ENCODE measurements around the gene ST8SIA2.

ST8SIA2 gene, protein sequence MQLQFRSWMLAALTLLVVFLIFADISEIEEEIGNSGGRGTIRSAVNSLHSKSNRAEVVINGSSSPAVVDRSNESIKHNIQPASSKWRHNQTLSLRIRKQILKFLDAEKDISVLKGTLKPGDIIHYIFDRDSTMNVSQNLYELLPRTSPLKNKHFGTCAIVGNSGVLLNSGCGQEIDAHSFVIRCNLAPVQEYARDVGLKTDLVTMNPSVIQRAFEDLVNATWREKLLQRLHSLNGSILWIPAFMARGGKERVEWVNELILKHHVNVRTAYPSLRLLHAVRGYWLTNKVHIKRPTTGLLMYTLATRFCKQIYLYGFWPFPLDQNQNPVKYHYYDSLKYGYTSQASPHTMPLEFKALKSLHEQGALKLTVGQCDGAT

DNA sequence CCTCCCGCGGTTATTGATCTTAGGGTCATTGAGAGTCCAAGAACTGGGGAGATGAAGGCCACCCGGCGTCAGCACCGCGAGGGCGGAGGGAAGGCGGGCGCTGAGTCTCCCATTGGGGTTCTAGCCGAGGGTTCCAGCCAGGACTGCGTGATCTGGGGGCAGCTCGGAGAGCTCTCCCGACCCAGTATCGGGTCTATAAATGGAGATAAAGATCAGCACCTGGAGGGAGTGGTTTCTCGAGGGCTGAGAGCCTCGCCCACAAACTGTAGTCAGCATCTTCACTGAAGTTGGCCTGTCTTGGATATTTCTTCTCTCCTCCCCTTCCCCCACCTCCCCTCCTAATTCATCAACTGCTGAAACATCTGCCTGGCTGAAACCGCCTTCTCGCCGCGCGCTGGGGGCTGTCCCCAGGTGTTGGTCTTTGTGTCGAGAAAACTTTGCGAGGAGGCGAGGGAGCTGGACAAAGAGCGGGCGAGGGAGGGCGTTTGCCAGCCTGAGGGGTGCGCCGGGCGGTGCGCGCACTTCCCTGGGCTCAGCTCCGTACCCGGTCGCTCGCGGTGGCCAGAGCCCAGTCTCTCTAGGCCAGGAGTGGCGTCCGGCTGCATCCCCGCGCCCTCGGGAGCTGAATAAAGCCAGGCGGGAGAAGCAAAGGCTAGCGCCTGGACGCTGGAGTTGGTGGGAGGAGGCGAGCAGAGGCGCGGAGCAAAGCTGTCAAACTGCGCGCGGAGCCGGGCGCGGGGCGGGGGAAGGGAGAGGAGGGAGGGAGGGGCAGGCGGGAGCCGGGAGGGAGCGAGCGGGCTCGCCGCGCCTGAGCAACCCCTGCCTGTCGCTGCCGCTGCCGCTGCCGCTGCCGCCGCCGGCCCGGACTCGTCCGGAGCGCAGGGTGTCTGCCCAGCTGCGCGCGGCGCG is at the start of gene ST8SIA2:
ST8SIA2 (plus strand) TSS at position 811 of the 909 bp plus-strand sequence. CDS start 184 bp downstream, outside the sequence.
- POLR2A ChIA-PET: interaction anchor here (0.6 kb wide), 1 partner anchor 321 kb away, joined by 3 read pairs; no protein-coding TSS in a partner anchor
- H3K4me3 ChIP-seq (ENCODE audit: low read depth, low read length): peak within 1 kb of the TSS; percentile 57
- CTCF ChIA-PET: interaction anchor here (1.0 to 4.8 kb wide), 6 partner anchors 9 to 322 kb away, joined by 3 to 52 read pairs (median 4); no protein-coding TSS in a partner anchor
- no peak for DNase-seq (ENCODE audit: low read depth, low spot score)
- TF ChIP-seq, protein P1, sequence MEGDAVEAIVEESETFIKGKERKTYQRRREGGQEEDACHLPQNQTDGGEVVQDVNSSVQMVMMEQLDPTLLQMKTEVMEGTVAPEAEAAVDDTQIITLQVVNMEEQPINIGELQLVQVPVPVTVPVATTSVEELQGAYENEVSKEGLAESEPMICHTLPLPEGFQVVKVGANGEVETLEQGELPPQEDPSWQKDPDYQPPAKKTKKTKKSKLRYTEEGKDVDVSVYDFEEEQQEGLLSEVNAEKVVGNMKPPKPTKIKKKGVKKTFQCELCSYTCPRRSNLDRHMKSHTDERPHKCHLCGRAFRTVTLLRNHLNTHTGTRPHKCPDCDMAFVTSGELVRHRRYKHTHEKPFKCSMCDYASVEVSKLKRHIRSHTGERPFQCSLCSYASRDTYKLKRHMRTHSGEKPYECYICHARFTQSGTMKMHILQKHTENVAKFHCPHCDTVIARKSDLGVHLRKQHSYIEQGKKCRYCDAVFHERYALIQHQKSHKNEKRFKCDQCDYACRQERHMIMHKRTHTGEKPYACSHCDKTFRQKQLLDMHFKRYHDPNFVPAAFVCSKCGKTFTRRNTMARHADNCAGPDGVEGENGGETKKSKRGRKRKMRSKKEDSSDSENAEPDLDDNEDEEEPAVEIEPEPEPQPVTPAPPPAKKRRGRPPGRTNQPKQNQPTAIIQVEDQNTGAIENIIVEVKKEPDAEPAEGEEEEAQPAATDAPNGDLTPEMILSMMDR (IDR thresholded peaks at IDR 0.05; ENCODE audit: insufficient read depth, low read length, missing control alignments): no peak

DNA sequence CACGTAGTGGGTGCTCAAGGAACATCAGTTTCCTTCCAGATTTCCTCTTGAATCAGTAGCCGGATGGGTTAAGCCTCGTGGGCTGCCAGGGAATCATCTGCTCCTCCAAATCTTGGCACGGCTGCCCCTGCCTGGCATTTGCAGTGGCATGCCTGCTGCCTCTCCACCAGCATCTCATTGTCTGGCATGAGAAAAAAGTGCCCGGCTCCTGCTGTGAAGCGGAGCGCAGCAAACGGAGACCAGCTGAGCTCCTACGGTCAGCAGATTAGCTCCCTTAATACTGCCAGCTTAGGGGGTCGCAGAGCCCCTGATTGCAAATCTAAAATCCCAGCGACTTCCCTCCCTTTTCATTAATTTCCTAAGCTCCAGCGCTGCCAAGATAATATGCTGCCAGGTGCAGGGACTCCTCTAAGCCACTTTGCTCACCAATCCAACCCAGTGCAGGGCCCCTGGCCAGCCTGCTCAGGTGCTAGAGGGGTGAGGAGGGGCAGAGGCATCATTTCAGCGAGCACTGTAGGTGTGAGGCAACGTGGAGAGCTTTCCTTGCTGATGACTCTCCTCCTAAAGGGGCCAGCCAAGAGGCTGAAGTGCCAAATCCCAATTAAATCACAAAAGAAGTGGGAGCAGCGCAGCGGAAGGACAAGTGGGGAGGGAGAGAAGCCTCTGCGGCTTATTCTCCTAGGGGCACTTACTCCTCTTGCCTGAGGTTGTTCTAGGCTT is 49.6 kb upstream of the ST8SIA2 start:
- ChIA-PET CTCF (no interaction called here), POLR2A (no interaction called here)
- H3K4me3 ChIP-seq (ENCODE audit: low read depth, low read length): no peak overlapping the region
- DNase-seq (ENCODE audit: low read depth, low spot score): no peak
- TF ChIP-seq, protein P1 (IDR thresholded peaks at IDR 0.05; ENCODE audit: insufficient read depth, low read length, missing control alignments): no peak

DNA sequence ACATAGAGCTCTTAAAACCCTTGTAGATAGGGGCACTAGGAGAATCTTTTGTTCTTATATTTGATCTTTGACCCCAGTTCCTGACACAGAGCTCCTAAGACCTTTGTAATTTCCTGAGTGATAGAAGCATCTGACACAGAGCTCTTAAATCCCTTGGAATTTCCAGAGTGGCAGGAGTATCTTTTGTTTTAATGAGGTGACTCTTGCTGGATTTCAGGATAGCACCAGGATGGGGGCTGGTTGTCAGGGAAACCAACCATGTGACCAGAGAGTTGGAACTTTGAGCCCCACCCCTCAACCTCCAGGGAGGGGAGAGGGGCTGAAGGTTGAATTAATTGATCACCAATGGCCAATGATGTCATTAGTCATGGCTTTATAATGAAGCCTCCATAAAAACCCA is 47.6 kb upstream of the ST8SIA2 start:
- ChIA-PET POLR2A (no interaction called here), CTCF (no interaction called here)
- TF ChIP-seq, protein P1 (IDR thresholded peaks at IDR 0.05; ENCODE audit: insufficient read depth, low read length, missing control alignments): no peak
- DNase-seq (ENCODE audit: low read depth, low spot score): no peak
- no peak overlapping the region for H3K4me3 ChIP-seq (ENCODE audit: low read depth, low read length)

DNA sequence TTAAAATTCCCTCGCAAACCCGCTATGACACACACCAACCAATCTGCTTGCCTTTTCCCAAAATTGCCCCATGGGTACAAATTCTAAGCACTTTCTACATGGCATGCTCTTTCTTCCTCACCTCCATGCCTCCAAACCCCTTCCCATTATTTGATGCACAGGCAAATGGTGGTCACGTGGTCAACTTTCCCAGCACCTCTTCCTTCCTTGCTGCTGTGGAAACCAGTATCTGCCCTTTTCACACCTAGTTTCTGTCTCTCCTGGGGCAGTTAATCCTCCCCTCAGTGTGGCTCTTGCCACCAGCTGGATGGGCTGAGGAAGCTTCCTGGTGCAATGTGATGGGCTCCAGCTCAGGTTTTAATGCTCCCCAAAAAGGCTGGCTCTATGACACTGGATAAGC is 38.4 kb upstream of the ST8SIA2 start:
- TF ChIP-seq, protein P1 (IDR thresholded peaks at IDR 0.05; ENCODE audit: insufficient read depth, low read length, missing control alignments): no peak
- ChIA-PET POLR2A (no interaction called here), CTCF (no interaction called here)
- no peak for DNase-seq (ENCODE audit: low read depth, low spot score)
- no peak overlapping the region for H3K4me3 ChIP-seq (ENCODE audit: low read depth, low read length)

DNA sequence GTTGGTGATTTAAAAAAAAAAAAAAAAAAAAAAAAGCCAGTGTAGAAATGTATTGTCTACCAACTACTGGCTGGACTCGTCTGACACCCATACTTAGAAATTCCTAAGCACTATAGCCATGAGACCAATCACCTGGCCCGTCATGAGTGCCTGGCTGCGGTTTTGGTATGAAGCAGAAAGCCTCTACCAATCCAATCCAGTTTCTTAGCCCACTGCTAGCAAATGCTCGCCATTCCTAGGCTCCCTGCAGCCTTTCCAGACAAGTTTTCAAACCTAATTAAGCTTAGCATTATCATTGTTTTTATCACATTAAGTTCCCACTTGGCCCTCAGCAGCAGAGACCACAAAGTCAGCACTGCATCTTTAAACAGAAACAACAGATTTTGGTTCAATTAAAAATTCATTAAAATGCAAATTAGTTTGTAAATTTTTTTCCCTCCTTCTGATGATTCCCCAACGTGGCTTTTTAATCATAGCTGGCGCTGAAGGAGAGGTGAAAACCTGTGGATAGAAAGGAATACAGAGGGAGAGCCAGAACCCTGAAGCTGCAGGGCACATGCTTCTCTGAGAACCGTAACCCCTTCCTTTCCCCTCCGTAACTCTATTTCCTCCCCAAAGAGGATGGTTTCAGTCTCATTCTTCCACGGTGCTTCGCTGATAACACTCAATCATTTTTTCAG is 32.2 kb upstream of the ST8SIA2 start:
- no peak for DNase-seq (ENCODE audit: low read depth, low spot score)
- H3K4me3 ChIP-seq (ENCODE audit: low read depth, low read length): no peak overlapping the region
- ChIA-PET POLR2A (no interaction called here), CTCF (no interaction called here)
- TF ChIP-seq, protein P1 (IDR thresholded peaks at IDR 0.05; ENCODE audit: insufficient read depth, low read length, missing control alignments): no peak

All from AG04449 (cell line).